Thyroid gland (tissue), 4 donors: ENCODE data around the gene SLC18A2. TPM values are rescaled to one million over a fixed set of nuclear protein-coding genes. Genes with fewer than 3 reads are reported as not detected.
"Not testable (repeated sequence)": the region's sequence is repeated elsewhere in the genome, so short reads cannot be mapped to it uniquely, and the experiment has no call there.

ENCODE experiments used
- DNase-seq, 2 donors: peaks; one replicate each; pipeline ENCODE4 v3.0.0-alpha.2; 2019
- H3K27ac ChIP-seq, 3 donors: fragments of 200-600 bp; sonication (generic); 1 replicate in 2 of 3; 2 replicates in 1 of 3; pipeline ENCODE4 v1.5.1; 2016 to 2019; ENCODE audit warnings: mild to moderate bottlenecking in 1 of 3, moderate library complexity in 1 of 3
- H3K27me3 ChIP-seq: fragments of 200-600 bp; sonication (generic); one replicate; pipeline ENCODE4 v1.5.1; 2019
- H3K36me3 ChIP-seq, 2 donors: fragments of 200-600 bp; sonication (generic); one replicate each; pipeline ENCODE4 v1.5.1; 2016 to 2019
- H3K4me1 ChIP-seq, 2 donors: fragments of 200-600 bp; sonication (generic); one replicate each; pipeline ENCODE4 v1.5.1; 2017 to 2019
- H3K4me3 ChIP-seq, 3 donors: fragments of 200-600 bp; sonication (generic); replicated peaks in 1 of 3; 1 replicate in 2 of 3; 2 replicates in 1 of 3; pipeline ENCODE4 v1.5.1; 2016; ENCODE audit warnings: mild to moderate bottlenecking in 1 of 3
- H3K9me3 ChIP-seq: fragments of 200-600 bp; sonication (generic); one replicate; pipeline ENCODE4 v1.5.1; 2017
- POLR2A ChIP-seq, 2 donors: fragments of 450-650 bp; IDR thresholded peaks; one replicate each; pipeline ENCODE4 v1.6.1; 2017; ENCODE audit warnings: antibody characterized with exemption in 2 of 2, mild to moderate bottlenecking in 2 of 2, moderate library complexity in 1 of 2
- WGBS, 2 donors: methylation state at CpG; one replicate each; pipeline ENCODE4 v1.1.5; 2017; 5-methylcytosine and 5-hydroxymethylcytosine counted together
- intact Hi-C: fragments of 100-400 bp; cut with DNase I; formaldehyde crosslinking; loops from one replicate; pipeline ENCODE4 v1.15.1; 2023
- total RNA-seq, 4 donors: library from RNA; depleted of rRNA; stranded (reverse); fragments of >200 nt; gene quantifications; one replicate each; pipeline ENCODE4 v1.2.3, GENCODE V29; 2016
- TF ChIP-seq, protein P1 (sequence below), 6 experiments: fragments of 200-600 bp in 3 of 6; fragments of 450-650 bp in 3 of 6; sonication (generic) in 3 of 6; IDR thresholded peaks; one replicate each; pipeline ENCODE4 v1.5.1; 2016 to 2019; ENCODE audit warnings: antibody characterized with exemption in 6 of 6, mild to moderate bottlenecking in 2 of 6, inconsistent platforms in 1 of 6, moderate library complexity in 1 of 6

Gene SLC18A2
- total RNA-seq, 4 donors from 2014 or later, result 0.13 TPM; not detected in 3

DNA sequence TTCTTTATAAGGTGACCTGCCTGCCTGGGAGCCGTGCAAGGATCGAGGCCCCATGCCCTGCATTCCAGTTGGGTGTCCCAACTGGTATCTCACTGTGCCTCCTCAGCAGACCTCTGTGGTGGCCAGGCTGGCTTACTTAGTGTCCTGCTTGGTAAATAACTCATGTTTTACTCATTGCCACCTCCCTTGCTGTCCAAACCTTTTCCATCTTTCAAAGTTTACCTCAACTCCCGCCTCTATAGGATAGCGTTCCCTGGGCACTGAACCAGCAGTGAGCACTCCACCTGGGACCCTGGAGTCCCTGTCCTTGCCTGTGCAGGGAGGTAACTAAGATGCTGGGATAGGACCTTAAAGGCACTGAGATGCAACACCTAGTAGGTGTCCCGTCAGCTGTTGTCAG is 33.6 kb downstream of the SLC18A2 start:
- no peak overlapping the region for H3K4me3 ChIP-seq
- H3K36me3 ChIP-seq, result no peaks in the 10 kb centered on the region
- intact Hi-C loops, result no loop called here
- no peak for TF ChIP-seq POLR2A (IDR thresholded peaks at IDR 0.05)
- TF ChIP-seq, protein P1, sequence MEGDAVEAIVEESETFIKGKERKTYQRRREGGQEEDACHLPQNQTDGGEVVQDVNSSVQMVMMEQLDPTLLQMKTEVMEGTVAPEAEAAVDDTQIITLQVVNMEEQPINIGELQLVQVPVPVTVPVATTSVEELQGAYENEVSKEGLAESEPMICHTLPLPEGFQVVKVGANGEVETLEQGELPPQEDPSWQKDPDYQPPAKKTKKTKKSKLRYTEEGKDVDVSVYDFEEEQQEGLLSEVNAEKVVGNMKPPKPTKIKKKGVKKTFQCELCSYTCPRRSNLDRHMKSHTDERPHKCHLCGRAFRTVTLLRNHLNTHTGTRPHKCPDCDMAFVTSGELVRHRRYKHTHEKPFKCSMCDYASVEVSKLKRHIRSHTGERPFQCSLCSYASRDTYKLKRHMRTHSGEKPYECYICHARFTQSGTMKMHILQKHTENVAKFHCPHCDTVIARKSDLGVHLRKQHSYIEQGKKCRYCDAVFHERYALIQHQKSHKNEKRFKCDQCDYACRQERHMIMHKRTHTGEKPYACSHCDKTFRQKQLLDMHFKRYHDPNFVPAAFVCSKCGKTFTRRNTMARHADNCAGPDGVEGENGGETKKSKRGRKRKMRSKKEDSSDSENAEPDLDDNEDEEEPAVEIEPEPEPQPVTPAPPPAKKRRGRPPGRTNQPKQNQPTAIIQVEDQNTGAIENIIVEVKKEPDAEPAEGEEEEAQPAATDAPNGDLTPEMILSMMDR (IDR thresholded peaks at IDR 0.05), result no peak
- DNase-seq, result no peak
- WGBS, 2 donors, result 94 to 96% methylated on average over 5 of the region's 5 CpGs
- H3K27me3 ChIP-seq, result no peaks in the 10 kb centered on the region
- no peaks in the 10 kb centered on the region for H3K9me3 ChIP-seq
- H3K27ac ChIP-seq, result no peak overlapping the region
- no peaks in the 10 kb centered on the region for H3K4me1 ChIP-seq

DNA sequence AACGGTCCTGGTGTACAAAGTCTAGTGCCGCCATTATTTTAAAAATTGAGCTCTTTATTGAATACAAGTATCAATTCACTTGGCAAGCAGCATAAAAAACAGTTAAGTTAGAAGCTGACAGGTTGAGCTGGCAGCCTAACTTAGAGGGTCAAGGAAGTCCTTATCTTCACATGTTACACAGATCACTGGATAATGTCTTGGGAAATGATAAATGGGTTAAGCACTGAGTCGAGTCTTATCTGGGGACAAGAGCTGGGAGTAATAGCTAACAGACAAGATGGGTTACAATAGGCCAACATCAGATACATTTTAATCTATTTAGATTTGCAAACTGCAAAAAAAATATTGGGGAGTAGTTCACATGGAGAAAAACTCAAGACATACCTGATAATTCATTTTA is 34.2 kb downstream of the SLC18A2 start:
- no peak for DNase-seq
- Histone ChIP-seq H3K9me3 (no peaks in the 10 kb centered on the region), H3K4me3 (no peak overlapping the region), H3K27ac (no peak overlapping the region), H3K27me3 (no peaks in the 10 kb centered on the region), H3K4me1 (no peaks in the 10 kb centered on the region), H3K36me3 (no peaks in the 10 kb centered on the region)
- no peak for TF ChIP-seq POLR2A (IDR thresholded peaks at IDR 0.05)
- TF ChIP-seq, protein P1 (IDR thresholded peaks at IDR 0.05), result no peak
- WGBS, 2 donors, result 78 to 81% methylated on average over 3 of the region's 3 CpGs
- intact Hi-C loops, result no loop called here

DNA sequence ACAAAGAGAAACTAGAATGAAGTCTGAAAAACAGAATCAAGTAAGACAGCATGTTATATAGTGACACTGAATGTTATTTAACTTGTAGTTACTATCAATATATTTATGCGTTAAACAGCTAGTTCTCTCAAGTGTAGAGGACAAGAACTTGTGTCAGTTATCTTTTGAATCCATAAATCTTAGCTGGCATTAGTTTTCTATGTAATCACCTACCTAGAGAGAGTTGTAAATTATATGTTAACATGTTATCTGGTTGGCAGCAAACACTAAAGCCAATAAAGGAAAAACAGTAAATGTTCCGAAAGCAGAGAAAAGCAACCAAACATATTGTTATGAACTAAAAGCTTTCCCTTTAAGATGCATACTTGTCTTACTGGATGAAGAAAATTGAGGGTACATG is 36.8 kb downstream of the SLC18A2 start:
- no peak for DNase-seq
- TF ChIP-seq, protein P1 (IDR thresholded peaks at IDR 0.05), result no peak
- no peak for TF ChIP-seq POLR2A (IDR thresholded peaks at IDR 0.05)
- no peaks in the 10 kb centered on the region for H3K27me3 ChIP-seq
- no peak overlapping the region for H3K27ac ChIP-seq
- no peaks in the 10 kb centered on the region for H3K36me3 ChIP-seq
- peaks cover 0 to 3% of the 10 kb centered on the region in 2 donors for H3K4me1 ChIP-seq
- no peak overlapping the region for H3K4me3 ChIP-seq
- no peaks in the 10 kb centered on the region for H3K9me3 ChIP-seq
- intact Hi-C loops, result no loop called here
- WGBS, 2 donors, result 96 to 97% methylated on average over 2 of the region's 2 CpGs

DNA sequence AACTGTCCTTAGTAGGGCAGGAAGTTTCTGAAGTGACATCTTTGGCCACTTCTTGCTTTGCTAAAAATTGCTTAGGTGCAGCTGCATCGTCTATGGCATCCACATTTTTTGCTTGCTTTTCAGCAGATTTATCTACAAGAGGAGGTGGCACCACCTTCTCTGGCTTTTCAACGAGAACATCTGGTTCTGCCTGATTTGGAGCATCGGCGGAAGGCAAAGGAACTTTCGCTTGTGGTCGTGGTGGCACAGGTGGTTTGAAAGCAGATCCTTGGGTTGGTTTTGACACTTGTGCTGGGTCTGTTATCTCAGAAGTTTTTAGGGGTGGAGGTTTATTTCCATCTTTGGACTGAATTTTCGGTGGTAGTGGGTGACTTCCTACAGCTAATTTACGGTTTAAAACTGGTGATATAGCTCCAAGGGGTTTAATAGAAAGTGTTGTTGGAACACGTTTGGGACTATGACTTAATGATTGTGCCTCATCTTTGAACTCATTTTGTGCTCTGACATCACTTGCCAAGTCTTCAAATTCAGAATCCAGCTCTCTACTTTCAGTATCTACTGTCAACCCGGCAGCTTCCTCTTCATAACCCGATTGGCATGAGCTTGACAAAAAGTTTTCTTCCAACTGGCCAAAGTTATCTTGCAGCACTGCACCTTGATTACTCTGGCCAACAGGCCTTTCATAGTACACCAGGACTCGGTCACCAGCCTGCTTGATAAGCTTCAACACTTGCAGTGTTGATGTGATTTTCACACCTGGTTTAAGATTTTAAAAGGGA is 44.0 kb downstream of the SLC18A2 start:
- Histone ChIP-seq H3K27me3 (no peaks in the 10 kb centered on the region), H3K4me3 (no peak overlapping the region), H3K36me3 (peaks cover 6 to 10% of the 10 kb centered on the region in 2 donors), H3K27ac (no peak overlapping the region), H3K9me3 (no peaks in the 10 kb centered on the region), H3K4me1 (peaks cover 0 to 3% of the 10 kb centered on the region in 2 donors)
- TF ChIP-seq POLR2A (IDR thresholded peaks at IDR 0.05), result no peak
- TF ChIP-seq, protein P1 (IDR thresholded peaks at IDR 0.05), result no peak
- intact Hi-C loops, result no loop called here
- no peak for DNase-seq
- 96% methylated on average over 12 of the region's 12 CpGs for WGBS, 2 donors

- whole genome bisulfite sequencing, 2 donors, result 96 to 99% methylated on average over 10 of the region's 10 CpGs
- H3K27me3 ChIP-seq, intact Hi-C loops, H3K4me1 ChIP-seq, H3K27ac ChIP-seq, H3K9me3 ChIP-seq, DNase-seq, H3K36me3 ChIP-seq, H3K4me3 ChIP-seq: not testable (repeated sequence)
Measured at GRCh38 chr10:117290872-117291271, 50.0 kb downstream of the SLC18A2 start.
